ENCODE data around the gene STX2.

- TF ChIP-seq CTCF (IDR thresholded peaks at IDR 0.05 in 4 of 5, conservative IDR thresholded peaks at IDR 0.05 in 1 of 5) (no peak), POLR2A (IDR thresholded peaks at IDR 0.05) (no peak)
These were observed 62.2 kb downstream of the STX2 start for GRCh38 chr12:130776857-130777339.

Data from gastrocnemius medialis (tissue), 4 donors.